GM13976 (cell line): ENCODE data around the gene HMGCS1.

Experiments used
- DNase-seq: peaks from one replicate; pipeline ENCODE4 v3.0.0; 2012; ENCODE audit warnings: low spot score
- in situ Hi-C: fragments of 300-500 bp; cut with MboI; formaldehyde crosslinking; loops from one replicate; pipeline ENCODE4 v1.12.0; 2022; ENCODE audit warnings: low sequenced_read_pairs, mixed read lengths, inconsistent platforms; ENCODE audit not compliant: unreplicated experiment
- TF ChIP-seq, protein P1 (sequence below): IDR thresholded peaks from 2 replicates; pipeline ENCODE4 v1.5.1; 2012; ENCODE audit warnings: borderline replicate concordance, mild to moderate bottlenecking; ENCODE audit not compliant: insufficient read depth; ENCODE audit errors: extremely low read depth, missing control alignments, control extremely low read depth

HMGCS1 gene

DNA sequence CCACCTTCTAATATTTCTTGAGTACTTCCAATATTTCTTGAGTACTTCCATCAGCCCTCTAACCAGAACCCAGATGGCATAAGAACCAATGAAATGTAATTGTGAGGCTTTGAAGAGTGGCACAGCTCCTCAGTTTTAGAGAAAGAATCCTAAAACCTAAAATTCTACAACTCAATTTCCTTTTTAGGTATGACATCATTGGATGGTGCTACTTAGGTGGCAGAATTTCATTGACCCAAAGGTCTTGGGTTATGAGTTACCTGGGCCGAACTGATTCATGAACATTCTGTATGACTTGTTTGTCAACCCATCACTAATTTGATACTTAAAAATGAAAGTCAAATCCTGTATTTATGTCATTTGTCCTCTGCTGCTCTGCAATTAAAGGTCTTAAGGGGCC lies 13.1 kb downstream of the HMGCS1 start:
- in situ Hi-C loops = no loop called here
- TF ChIP-seq, protein P1, sequence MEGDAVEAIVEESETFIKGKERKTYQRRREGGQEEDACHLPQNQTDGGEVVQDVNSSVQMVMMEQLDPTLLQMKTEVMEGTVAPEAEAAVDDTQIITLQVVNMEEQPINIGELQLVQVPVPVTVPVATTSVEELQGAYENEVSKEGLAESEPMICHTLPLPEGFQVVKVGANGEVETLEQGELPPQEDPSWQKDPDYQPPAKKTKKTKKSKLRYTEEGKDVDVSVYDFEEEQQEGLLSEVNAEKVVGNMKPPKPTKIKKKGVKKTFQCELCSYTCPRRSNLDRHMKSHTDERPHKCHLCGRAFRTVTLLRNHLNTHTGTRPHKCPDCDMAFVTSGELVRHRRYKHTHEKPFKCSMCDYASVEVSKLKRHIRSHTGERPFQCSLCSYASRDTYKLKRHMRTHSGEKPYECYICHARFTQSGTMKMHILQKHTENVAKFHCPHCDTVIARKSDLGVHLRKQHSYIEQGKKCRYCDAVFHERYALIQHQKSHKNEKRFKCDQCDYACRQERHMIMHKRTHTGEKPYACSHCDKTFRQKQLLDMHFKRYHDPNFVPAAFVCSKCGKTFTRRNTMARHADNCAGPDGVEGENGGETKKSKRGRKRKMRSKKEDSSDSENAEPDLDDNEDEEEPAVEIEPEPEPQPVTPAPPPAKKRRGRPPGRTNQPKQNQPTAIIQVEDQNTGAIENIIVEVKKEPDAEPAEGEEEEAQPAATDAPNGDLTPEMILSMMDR = no peak
- no peak for DNase-seq

DNA sequence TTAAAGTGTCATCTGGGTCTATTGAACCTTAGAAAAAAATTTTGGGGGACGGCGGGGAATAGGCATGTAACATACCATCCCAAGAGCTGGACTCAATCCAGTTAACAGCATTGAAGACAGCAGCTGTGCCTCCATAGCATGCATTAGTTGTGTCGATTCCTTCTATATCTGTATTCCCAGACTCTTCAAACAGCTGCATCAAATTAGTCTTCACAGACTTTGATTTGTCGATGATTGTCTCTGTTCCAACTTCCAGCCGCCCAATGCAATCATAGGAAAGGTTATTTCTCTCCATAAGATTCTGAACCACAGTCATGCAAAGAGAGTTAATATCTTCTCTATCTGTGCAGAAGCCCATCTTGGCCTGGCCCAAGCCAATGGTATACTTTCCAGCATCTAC lies 14.8 kb downstream of the HMGCS1 start:
- TF ChIP-seq, protein P1 = no peak

DNA sequence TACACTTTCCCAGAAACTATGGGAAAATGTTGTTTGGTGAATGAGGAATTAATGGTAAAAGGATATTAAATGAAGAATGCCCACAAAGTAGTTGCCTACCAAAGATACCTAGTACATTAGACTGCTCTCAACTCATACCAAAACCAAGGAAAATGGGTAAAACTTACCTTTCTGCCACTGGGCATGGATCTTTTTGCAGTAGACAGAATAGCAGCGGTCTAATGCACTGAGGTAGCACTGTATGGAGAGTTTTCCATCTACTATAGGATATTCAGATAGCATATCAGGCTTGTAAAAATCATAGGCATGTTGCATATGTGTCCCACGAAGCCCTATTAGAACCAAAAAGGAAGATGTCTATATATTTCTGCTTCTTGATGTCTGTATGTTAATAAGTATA lies 16.4 kb downstream of the HMGCS1 start:
- no peak for DNase-seq
- TF ChIP-seq, protein P1 = no peak
- in situ Hi-C loops = no loop called here

More for the DNA sequence above, 14.8 kb downstream of the HMGCS1 start:
- DNase-seq = no peak
- in situ Hi-C loops = no loop called here

DNA sequence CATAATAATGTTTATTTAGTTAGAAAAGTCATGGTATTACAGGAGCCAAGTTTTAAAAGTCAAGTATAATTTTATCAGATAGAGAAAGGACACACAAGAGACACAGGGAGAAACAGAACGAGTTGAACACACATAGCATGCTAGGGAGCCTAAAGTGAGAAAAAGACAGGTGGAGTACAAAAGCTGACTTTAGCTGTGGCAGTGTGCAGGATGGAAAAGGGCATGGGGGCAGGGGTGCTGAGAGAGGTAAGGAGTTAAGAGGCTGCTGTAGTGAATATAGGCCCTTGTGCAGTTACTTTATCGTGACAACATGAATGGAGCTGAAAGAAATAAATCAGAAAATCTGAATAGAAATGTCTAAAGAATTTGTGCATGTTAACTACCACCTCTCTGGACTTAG lies 18.0 kb downstream of the HMGCS1 start:
- TF ChIP-seq, protein P1 = no peak
- in situ Hi-C loops = no loop called here
- no peak for DNase-seq

DNA sequence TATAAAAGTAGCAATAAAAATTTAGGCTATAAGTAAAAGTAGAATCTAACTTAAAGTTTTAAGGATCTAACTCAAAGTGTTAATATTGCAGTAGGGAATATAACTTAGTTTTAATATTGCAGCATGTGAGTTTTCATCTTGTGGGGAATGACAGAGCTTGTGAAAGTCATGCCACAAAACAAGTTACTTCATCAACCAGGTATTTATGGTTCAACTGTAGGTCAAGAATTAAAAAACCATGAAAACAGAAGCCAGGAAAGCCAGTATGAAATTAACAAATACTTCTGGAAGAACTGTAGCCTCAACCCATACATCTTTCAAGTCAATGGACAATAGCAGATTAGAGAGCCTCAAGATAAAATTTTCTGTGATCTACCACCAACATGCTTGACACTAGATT lies 19.0 kb downstream of the HMGCS1 start:
- TF ChIP-seq, protein P1 = no peak
- in situ Hi-C loops = no loop called here
- DNase-seq = no peak

DNA sequence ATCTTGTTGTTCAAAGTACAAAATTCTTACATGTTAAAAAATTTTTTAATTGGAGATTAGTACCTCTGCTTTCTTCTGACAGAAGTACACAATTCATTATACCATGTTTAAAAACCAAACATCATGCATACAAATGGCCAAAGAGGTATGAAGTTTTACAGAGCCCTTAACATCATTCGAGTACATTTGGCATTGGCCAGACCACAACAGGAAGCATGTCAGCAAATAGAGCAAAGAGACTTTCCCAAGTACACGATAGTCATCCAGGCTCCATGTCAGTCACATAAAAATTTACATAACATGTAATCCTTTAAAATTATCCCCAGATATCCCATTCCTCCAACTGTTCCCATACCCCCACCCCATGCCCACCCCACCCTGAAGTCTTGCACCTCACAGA lies 22.5 kb downstream of the HMGCS1 start:
- in situ Hi-C loops = no loop called here
- TF ChIP-seq, protein P1 = no peak
- no peak for DNase-seq
